HCT116 (cell line): ENCODE measurements around the gene SPG7. TPM values are rescaled to one million over a fixed set of nuclear protein-coding genes. Genes with fewer than 3 reads are reported as not detected.

ENCODE experiments used
- ATAC-seq: fragments of 200-7000 bp; cut with Tn5 transposase; 2 replicates; pipeline ENCODE4 v1.9.1; 2020; ENCODE audit warnings: mild to moderate bottlenecking, moderate library complexity
- BruUV-seq: library from RNA; stranded (reverse); fragments of 400-500 nt; replicated peaks from 2 replicates; lab custom pipeline; 2021; lab: Mats Ljungman, UMichigan
- CTCF ChIA-PET: fragments of 300-600 bp; sonication (Branson Sonifier 250); formaldehyde crosslinking; loops from one replicate; lab custom pipeline; 2021; ENCODE audit warnings: antibody characterized with exemption; lab: Charles Lee
- POLR2A ChIA-PET: fragments of 300-600, 350-600 bp; sonication (Branson Sonifier 250); formaldehyde crosslinking; loops from one replicate; lab custom pipeline; 2021; ENCODE audit warnings: antibody characterized with exemption; lab: Charles Lee
- RAD21 ChIA-PET, 2 experiments: fragments of 300-600 bp; sonication (Branson Sonifier 250); formaldehyde crosslinking; loops; one replicate each; lab custom pipeline; 2023; ENCODE audit warnings: low total read pairs in 2 of 2; ENCODE audit not compliant: uncharacterized antibody in 2 of 2, unreplicated experiment in 2 of 2, low non-redundant PET in 1 of 2; lab: Charles Lee
- DNase-seq: peaks from one replicate; pipeline ENCODE4 v3.0.0-alpha.2; 2010; ENCODE audit warnings: low read depth, low spot score
- H2AFZ ChIP-seq: fragments of 200-600 bp; shearing (Covaris generic), sonication (generic); 2 replicates; pipeline ENCODE4 v1.6.1; 2017; ENCODE audit warnings: low read depth, mixed run types, mixed read lengths, antibody characterized with exemption, low read length; ENCODE audit not compliant: poor library complexity, severe bottlenecking
- H3K27ac ChIP-seq: 2 replicates; pipeline ENCODE4 v1.5.1; 2012; ENCODE audit warnings: low read depth, low read length
- H3K27me3 ChIP-seq: fragments of 200-600 bp; sonication (generic); 2 replicates; pipeline ENCODE4 v1.6.1; 2016; ENCODE audit warnings: mixed run types, low read length, mixed read lengths; ENCODE audit not compliant: insufficient read depth
- H3K36me3 ChIP-seq, 2 experiments: fragments of 200-500 bp in 1 of 2; fragments of 200-600 bp in 1 of 2; sonication (Bioruptor generic) in 1 of 2; sonication (generic) in 1 of 2; 2 replicates each; pipeline versions ENCODE4 v1.5.1 to v1.6.1; 2014 to 2016; ENCODE audit warnings: low read length in 2 of 2, inconsistent platforms in 1 of 2, mixed read lengths in 1 of 2, mixed run types in 1 of 2; ENCODE audit not compliant: insufficient read depth in 2 of 2, control insufficient read depth in 1 of 2
- H3K4me1 ChIP-seq, 2 experiments: fragments of 200-600 bp in 1 of 2; sonication (generic) in 1 of 2; 2 replicates each; pipeline versions ENCODE4 v1.5.1 to v1.6.1; 2012 to 2017; ENCODE audit warnings: low read length in 2 of 2, inconsistent platforms in 1 of 2, mild to moderate bottlenecking in 1 of 2, mixed read lengths in 1 of 2, mixed run types in 1 of 2, moderate library complexity in 1 of 2; ENCODE audit not compliant: insufficient read depth in 2 of 2, control insufficient read depth in 1 of 2
- H3K4me2 ChIP-seq: fragments of 200-600 bp; sonication (generic); 2 replicates; pipeline ENCODE4 v1.6.1; 2017; ENCODE audit warnings: mixed run types, low read length, mixed read lengths
- H3K4me3 ChIP-seq, 2 experiments: fragments of 200-600 bp in 1 of 2; sonication (generic) in 1 of 2; replicated peaks in 1 of 2; 2 replicates each; pipeline ENCODE4 v1.5.1; 2011 to 2016; ENCODE audit warnings: low read length in 2 of 2, control low read depth in 1 of 2, low read depth in 1 of 2, mild to moderate bottlenecking in 1 of 2, mixed read lengths in 1 of 2, mixed run types in 1 of 2
- H3K79me2 ChIP-seq: fragments of 200-600 bp; sonication (generic); 2 replicates; pipeline ENCODE4 v1.6.1; 2017; ENCODE audit warnings: mild to moderate bottlenecking, mixed run types, low read length, moderate library complexity, mixed read lengths; ENCODE audit not compliant: insufficient read depth
- H3K9ac ChIP-seq: fragments of 200-600 bp; sonication (generic); 2 replicates; pipeline ENCODE4 v1.6.1; 2016; ENCODE audit warnings: low read length, mixed read lengths
- H3K9me2 ChIP-seq: fragments of 200-600 bp; sonication (generic), shearing (Covaris generic); 2 replicates; pipeline ENCODE4 v1.6.1; 2017; ENCODE audit warnings: mixed run types, mild to moderate bottlenecking, moderate library complexity; ENCODE audit not compliant: insufficient read depth
- H3K9me3 ChIP-seq, 2 experiments: fragments of 200-500 bp in 1 of 2; fragments of 200-600 bp in 1 of 2; sonication (Bioruptor generic) in 1 of 2; sonication (generic) in 1 of 2; 2 replicates each; pipeline ENCODE4 v1.6.1; 2014 to 2017; ENCODE audit warnings: low read length in 2 of 2, mixed read lengths in 2 of 2, inconsistent platforms in 1 of 2, low read depth in 1 of 2, mild to moderate bottlenecking in 1 of 2, mixed run types in 1 of 2, moderate library complexity in 1 of 2; ENCODE audit not compliant: control insufficient read depth in 1 of 2, insufficient read depth in 1 of 2
- H4K20me1 ChIP-seq: fragments of 200-600 bp; sonication (generic), shearing (Covaris generic); 2 replicates; pipeline ENCODE4 v1.6.1; 2017; ENCODE audit warnings: mixed run types, mild to moderate bottlenecking, moderate library complexity; ENCODE audit not compliant: insufficient read depth
- JUND ChIP-seq: IDR thresholded peaks from 2 replicates; pipeline ENCODE4 v1.6.1; 2012
- MAX ChIP-seq: IDR thresholded peaks from 2 replicates; pipeline ENCODE4 v1.6.1; 2012
- ZFX ChIP-seq: fragments of 450-650 bp; IDR thresholded peaks from 2 replicates; pipeline ENCODE4 v1.6.1; 2017
- intact Hi-C: fragments of 100-400 bp; cut with micrococcal nuclease; formaldehyde crosslinking; loops from 2 replicates; pipeline ENCODE4 v1.10.0; 2022
- total RNA-seq: library from RNA; stranded (reverse); gene quantifications from one replicate; pipeline ENCODE4 v1.2.1, GENCODE V29; 2021; ENCODE audit not compliant: unreplicated experiment
- TF ChIP-seq, protein P1 (sequence below), 3 experiments: fragments of 200-600 bp in 1 of 3; sonication (generic) in 1 of 3; IDR thresholded peaks in 2 of 3; conservative IDR thresholded peaks in 1 of 3; 2 replicates each; pipeline ENCODE4 v1.5.1; 2012 to 2017; ENCODE audit warnings: low read depth in 2 of 3, low read length in 2 of 3, antibody characterized with exemption in 1 of 3, borderline replicate concordance in 1 of 3, control low read depth in 1 of 3, mild to moderate bottlenecking in 1 of 3, mixed read lengths in 1 of 3, mixed run types in 1 of 3, moderate library complexity in 1 of 3; ENCODE audit not compliant: insufficient read depth in 1 of 3

Gene SPG7
- total RNA-seq, 1 experiment from 2014 or later = 116 TPM

- no peaks in the 10 kb centered on the region for H3K9me2 ChIP-seq
- H2AFZ ChIP-seq = no peak overlapping the region
- no peak overlapping the region for H3K27ac ChIP-seq
- no peaks in the 10 kb centered on the region for H3K9me3 ChIP-seq
- H3K9ac ChIP-seq = no peak overlapping the region
- RAD21 ChIA-PET = no interaction called here
- no peaks in the 10 kb centered on the region for H3K36me3 ChIP-seq
- H3K4me3 ChIP-seq = no peak overlapping the region
- peaks cover 17 to 44% of the 10 kb centered on the region in 2 experiments for H3K4me1 ChIP-seq
- H3K4me2 ChIP-seq = no peak overlapping the region
- CTCF ChIA-PET = no interaction called here
- no peaks in the 10 kb centered on the region for H3K79me2 ChIP-seq
- H3K27me3 ChIP-seq = no peaks in the 10 kb centered on the region
- TF ChIP-seq ZFX (0 out of 2 replicates have a peak, but pooled peaks have one; percentile 5), MAX (no peak)
- DNase-seq (no peak), ATAC-seq (no peak)
- POLR2A ChIA-PET = no interaction called here
- H4K20me1 ChIP-seq = no peaks in the 10 kb centered on the region
- BruUV-seq = no TSS peak
- intact Hi-C loops = no loop called here
Measured at GRCh38 chr16:89498839-89499238, 9.4 kb upstream of the SPG7 start.

GRCh38 chr16:89499767-89500166 is 8.4 kb upstream of the SPG7 start:
- Histone ChIP-seq H3K27ac (no peak overlapping the region), H3K4me3 (no peak overlapping the region), H3K79me2 (no peaks in the 10 kb centered on the region), H3K27me3 (no peaks in the 10 kb centered on the region), H2AFZ (no peak overlapping the region), H4K20me1 (no peaks in the 10 kb centered on the region), H3K9me3 (no peaks in the 10 kb centered on the region), H3K36me3 (no peaks in the 10 kb centered on the region), H3K9me2 (no peaks in the 10 kb centered on the region), H3K4me2 (no peak overlapping the region), H3K9ac (no peak overlapping the region), H3K4me1 (peaks cover 24 to 51% of the 10 kb centered on the region in 2 experiments)
- BruUV-seq = no TSS peak
- ChIA-PET POLR2A (no interaction called here), RAD21 (no interaction called here), CTCF (no interaction called here)
- intact Hi-C loops = no loop called here
- DNase-seq = no peak
- no peak for ATAC-seq
- TF ChIP-seq, protein P1, sequence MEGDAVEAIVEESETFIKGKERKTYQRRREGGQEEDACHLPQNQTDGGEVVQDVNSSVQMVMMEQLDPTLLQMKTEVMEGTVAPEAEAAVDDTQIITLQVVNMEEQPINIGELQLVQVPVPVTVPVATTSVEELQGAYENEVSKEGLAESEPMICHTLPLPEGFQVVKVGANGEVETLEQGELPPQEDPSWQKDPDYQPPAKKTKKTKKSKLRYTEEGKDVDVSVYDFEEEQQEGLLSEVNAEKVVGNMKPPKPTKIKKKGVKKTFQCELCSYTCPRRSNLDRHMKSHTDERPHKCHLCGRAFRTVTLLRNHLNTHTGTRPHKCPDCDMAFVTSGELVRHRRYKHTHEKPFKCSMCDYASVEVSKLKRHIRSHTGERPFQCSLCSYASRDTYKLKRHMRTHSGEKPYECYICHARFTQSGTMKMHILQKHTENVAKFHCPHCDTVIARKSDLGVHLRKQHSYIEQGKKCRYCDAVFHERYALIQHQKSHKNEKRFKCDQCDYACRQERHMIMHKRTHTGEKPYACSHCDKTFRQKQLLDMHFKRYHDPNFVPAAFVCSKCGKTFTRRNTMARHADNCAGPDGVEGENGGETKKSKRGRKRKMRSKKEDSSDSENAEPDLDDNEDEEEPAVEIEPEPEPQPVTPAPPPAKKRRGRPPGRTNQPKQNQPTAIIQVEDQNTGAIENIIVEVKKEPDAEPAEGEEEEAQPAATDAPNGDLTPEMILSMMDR (IDR thresholded peaks at IDR 0.05 in 2 of 3, conservative IDR thresholded peaks at IDR 0.05 in 1 of 3; ENCODE audit: borderline replicate concordance in 1 of 3, insufficient read depth in 1 of 3, low read depth in 2 of 3, low read length in 2 of 3) = no peak
- TF ChIP-seq JUND = no peak
